Stomach (tissue), 9 donors: ENCODE data around the gene C16orf78. TPM values are rescaled to one million over a fixed set of nuclear protein-coding genes. Genes with fewer than 3 reads are reported as not detected.

Experiments
- DNase-seq, 2 donors: peaks; one replicate each; pipeline versions ENCODE4 v3.0.0 to v3.0.0-alpha.2; 2013 to 2019
- H3K27ac ChIP-seq, 5 donors: fragments of 200-600 bp in 4 of 5; sonication (generic) in 4 of 5; one replicate each; pipeline ENCODE4 v1.5.1; 2013 to 2019; ENCODE audit warnings: mild to moderate bottlenecking in 1 of 5, moderate library complexity in 1 of 5
- H3K27me3 ChIP-seq, 3 donors: fragments of 200-600 bp; sonication (generic); one replicate each; pipeline ENCODE4 v1.5.1; 2017 to 2019; ENCODE audit warnings: mixed run types in 1 of 3
- H3K36me3 ChIP-seq, 4 donors: fragments of 200-600 bp; sonication (generic); 1 replicate in 3 of 4; 2 replicates in 1 of 4; pipeline ENCODE4 v1.5.1; 2016 to 2019
- H3K4me1 ChIP-seq, 4 donors: fragments of 200-600 bp; sonication (generic); one replicate each; pipeline ENCODE4 v1.5.1; 2016 to 2019
- H3K4me3 ChIP-seq, 4 donors: fragments of 200-600 bp; sonication (generic) in 3 of 4; one replicate each; pipeline ENCODE4 v1.5.1; 2016 to 2019; ENCODE audit warnings: mild to moderate bottlenecking in 1 of 4
- H3K9me3 ChIP-seq, 4 donors: fragments of 200-600 bp; sonication (generic); one replicate each; pipeline ENCODE4 v1.5.1; 2016 to 2019
- EP300 ChIP-seq: sonication (generic); formaldehyde crosslinking; IDR thresholded peaks from one replicate; pipeline ENCODE4 v1.6.1; 2017; ENCODE audit warnings: antibody characterized with exemption
- POLR2A ChIP-seq, 4 donors: fragments of 450-650 bp; IDR thresholded peaks; one replicate each; pipeline ENCODE4 v1.6.1; 2016; ENCODE audit warnings: antibody characterized with exemption in 4 of 4, control low read depth in 2 of 4, mild to moderate bottlenecking in 1 of 4, moderate library complexity in 1 of 4
- POLR2AphosphoS5 ChIP-seq, 3 donors: sonication (generic); formaldehyde crosslinking; IDR thresholded peaks; one replicate each; pipeline ENCODE4 v1.6.1; 2016; ENCODE audit warnings: antibody characterized with exemption in 3 of 3
- WGBS, 5 donors: extraction: QIAGEN DNeasy Blood & Tissue Kit in 3 of 5; methylation state at CpG; one replicate each; pipeline versions ENCODE4 v1.1.5 to v1.1.7; 2013 to 2018; 5-methylcytosine and 5-hydroxymethylcytosine counted together
- intact Hi-C: fragments of 100-400 bp; cut with DNase I; formaldehyde crosslinking; loops from one replicate; pipeline ENCODE4 v1.15.1; 2023; ENCODE audit warnings: low total_unique reads
- polyA plus RNA-seq, 3 donors: library from polyadenylated mRNA; stranded (reverse); fragments of 200-250 nt; gene quantifications; one replicate each; pipeline ENCODE4 v1.2.3, GENCODE V29; 2013
- total RNA-seq, 5 donors: library from RNA; depleted of rRNA; stranded (reverse); fragments of >200 nt; gene quantifications; one replicate each; pipeline versions ENCODE4 v1.1.0 to v1.2.3, GENCODE V29; 2014 to 2016
- TF ChIP-seq, protein P1 (sequence below), 7 experiments: fragments of 450-650 bp in 4 of 7; fragments of 200-600 bp in 3 of 7; sonication (generic) in 3 of 7; IDR thresholded peaks; one replicate each; pipeline ENCODE4 v1.5.1; 2016 to 2019; ENCODE audit warnings: antibody characterized with exemption in 7 of 7, control low read depth in 2 of 7, mild to moderate bottlenecking in 1 of 7
- donor health status: healthy with polysubstance abuse.
- donor health status: Bipolar disorder and iron deficiency.
- donor health status: healthy.

Gene C16orf78
- total and polyA plus RNA-seq, 8 donors = not detected

- WGBS, 5 donors = 28 to 78% (median 52%) methylated on average over 1 of the region's 1 CpG
- H3K4me3 ChIP-seq = no peak overlapping the region
- TF ChIP-seq EP300 (no peak), POLR2A (IDR thresholded peaks at IDR 0.05) (no peak), POLR2AphosphoS5 (IDR thresholded peaks at IDR 0.05) (no peak)
- TF ChIP-seq, protein P1, sequence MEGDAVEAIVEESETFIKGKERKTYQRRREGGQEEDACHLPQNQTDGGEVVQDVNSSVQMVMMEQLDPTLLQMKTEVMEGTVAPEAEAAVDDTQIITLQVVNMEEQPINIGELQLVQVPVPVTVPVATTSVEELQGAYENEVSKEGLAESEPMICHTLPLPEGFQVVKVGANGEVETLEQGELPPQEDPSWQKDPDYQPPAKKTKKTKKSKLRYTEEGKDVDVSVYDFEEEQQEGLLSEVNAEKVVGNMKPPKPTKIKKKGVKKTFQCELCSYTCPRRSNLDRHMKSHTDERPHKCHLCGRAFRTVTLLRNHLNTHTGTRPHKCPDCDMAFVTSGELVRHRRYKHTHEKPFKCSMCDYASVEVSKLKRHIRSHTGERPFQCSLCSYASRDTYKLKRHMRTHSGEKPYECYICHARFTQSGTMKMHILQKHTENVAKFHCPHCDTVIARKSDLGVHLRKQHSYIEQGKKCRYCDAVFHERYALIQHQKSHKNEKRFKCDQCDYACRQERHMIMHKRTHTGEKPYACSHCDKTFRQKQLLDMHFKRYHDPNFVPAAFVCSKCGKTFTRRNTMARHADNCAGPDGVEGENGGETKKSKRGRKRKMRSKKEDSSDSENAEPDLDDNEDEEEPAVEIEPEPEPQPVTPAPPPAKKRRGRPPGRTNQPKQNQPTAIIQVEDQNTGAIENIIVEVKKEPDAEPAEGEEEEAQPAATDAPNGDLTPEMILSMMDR (IDR thresholded peaks at IDR 0.05) = no peak
- H3K27ac ChIP-seq = no peak overlapping the region
- H3K27me3 ChIP-seq = peaks cover 0 to 19% (median 0%) of the 10 kb centered on the region in 3 donors
- DNase-seq = no peak
- H3K36me3 ChIP-seq = no peaks in the 10 kb centered on the region
- peaks cover 0 to 8% (median under 1%) of the 10 kb centered on the region in 4 donors for H3K9me3 ChIP-seq
- intact Hi-C loops = no loop called here
- H3K4me1 ChIP-seq = no peaks in the 10 kb centered on the region
Measured at GRCh38 chr16:49378816-49379215, 5.2 kb downstream of the C16orf78 start.

- H3K27ac ChIP-seq = no peak overlapping the region
- H3K9me3 ChIP-seq = peaks cover 3 to 15% (median 5%) of the 10 kb centered on the region in 4 donors
- H3K4me3 ChIP-seq = no peak overlapping the region
- intact Hi-C loops = no loop called here
- peaks cover 0 to 7% (median 0%) of the 10 kb centered on the region in 3 donors for H3K27me3 ChIP-seq
- WGBS, 5 donors = 29 to 48% (median 42%) methylated on average over 1 of the region's 1 CpG
- no peak for DNase-seq
- H3K36me3 ChIP-seq = no peaks in the 10 kb centered on the region
- TF ChIP-seq POLR2AphosphoS5 (IDR thresholded peaks at IDR 0.05) (no peak), EP300 (no peak), POLR2A (IDR thresholded peaks at IDR 0.05) (no peak)
- TF ChIP-seq, protein P1 (IDR thresholded peaks at IDR 0.05) = no peak
- H3K4me1 ChIP-seq = no peaks in the 10 kb centered on the region
Measured at GRCh38 chr16:49382916-49383315, 9.3 kb downstream of the C16orf78 start.

DNA sequence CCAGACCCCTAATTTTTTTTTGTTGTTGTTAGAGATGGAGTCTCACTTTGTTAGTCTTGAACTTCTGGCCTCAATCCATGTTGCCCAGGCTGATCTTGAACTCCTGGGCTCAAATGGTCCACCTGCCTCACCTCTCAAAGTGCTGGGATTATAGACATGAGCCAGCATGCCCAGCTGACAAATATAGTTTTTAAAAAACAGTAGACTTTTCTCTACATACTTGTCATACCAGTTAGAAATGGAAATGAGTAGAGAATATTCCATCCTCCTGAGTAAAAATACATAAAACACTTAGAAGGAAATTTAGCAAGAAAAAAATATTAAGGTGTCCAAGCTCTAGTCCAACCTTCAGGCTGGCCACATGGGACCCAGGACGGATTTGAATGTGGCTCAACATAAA, 21.4 kb downstream of the C16orf78 start:
- no peak for TF ChIP-seq POLR2AphosphoS5 (IDR thresholded peaks at IDR 0.05)
- TF ChIP-seq, protein P1 (IDR thresholded peaks at IDR 0.05) = no peak
- TF ChIP-seq POLR2A (IDR thresholded peaks at IDR 0.05) = no peak
- no peak for TF ChIP-seq EP300

DNA sequence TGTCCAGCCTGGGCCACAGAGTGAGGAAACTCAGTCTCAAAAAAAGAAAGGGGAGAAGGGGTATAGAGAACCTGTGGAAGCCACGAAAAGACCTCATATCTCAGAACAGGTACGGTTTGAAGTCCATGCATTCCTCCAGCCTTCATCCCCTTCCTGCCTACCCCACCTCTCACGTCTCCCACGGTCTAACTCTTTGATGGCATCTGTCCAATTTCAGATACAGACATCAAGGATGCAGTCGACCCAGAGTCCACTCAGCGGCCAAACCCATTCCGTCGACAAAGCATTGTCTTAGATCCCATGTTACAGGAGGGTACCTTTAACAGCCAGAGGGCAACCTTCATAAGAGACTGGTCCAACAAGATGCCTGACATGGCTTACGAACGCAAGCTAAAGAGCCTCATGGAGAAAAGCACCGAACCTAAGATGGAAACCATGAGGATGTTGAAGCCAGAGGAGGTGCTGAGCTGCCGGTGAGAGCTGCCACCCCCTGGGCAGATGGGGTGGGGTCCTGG, 22.7 kb downstream of the C16orf78 start:
- H3K9me3 ChIP-seq = no peaks in the 10 kb centered on the region
- TF ChIP-seq EP300 (no peak), POLR2AphosphoS5 (IDR thresholded peaks at IDR 0.05) (no peak), POLR2A (IDR thresholded peaks at IDR 0.05) (no peak)
- TF ChIP-seq, protein P1 (IDR thresholded peaks at IDR 0.05) = no peak
- intact Hi-C loops = no loop called here
- no peaks in the 10 kb centered on the region for H3K4me1 ChIP-seq
- no peak overlapping the region for H3K27ac ChIP-seq
- H3K36me3 ChIP-seq = no peaks in the 10 kb centered on the region
- no peak overlapping the region for H3K4me3 ChIP-seq
- DNase-seq = no peak
- H3K27me3 ChIP-seq = peaks cover 0 to 38% (median 0%) of the 10 kb centered on the region in 3 donors
- 77 to 85% (median 81%) methylated on average over 11 to 12 of the region's 12 CpGs for WGBS, 5 donors

More for the DNA sequence above, 21.4 kb downstream of the C16orf78 start:
- peaks cover 0 to 47% (median 0%) of the 10 kb centered on the region in 3 donors for H3K27me3 ChIP-seq
- H3K27ac ChIP-seq = no peak overlapping the region
- H3K4me1 ChIP-seq = no peaks in the 10 kb centered on the region
- WGBS, 5 donors = 50 to 81% (median 77%) methylated on average over 1 of the region's 1 CpG
- H3K4me3 ChIP-seq = no peak overlapping the region
- intact Hi-C loops = no loop called here
- DNase-seq = no peak
- no peaks in the 10 kb centered on the region for H3K36me3 ChIP-seq
- no peaks in the 10 kb centered on the region for H3K9me3 ChIP-seq
